BLaER1 (cell line): ENCODE measurements around the gene TOB1.

Experiments
- H3K27ac ChIP-seq: shearing (Covaris generic); formaldehyde crosslinking; 2 replicates; pipeline ENCODE4 v1.8.1; 2022
- H3K27me3 ChIP-seq: shearing (Covaris generic); formaldehyde crosslinking; 2 replicates; pipeline ENCODE4 v1.8.1; 2022
- H3K36me3 ChIP-seq: shearing (Covaris generic); formaldehyde crosslinking; 2 replicates; pipeline ENCODE4 v1.8.1; 2022
- H3K4me1 ChIP-seq: shearing (Covaris generic); formaldehyde crosslinking; 2 replicates; pipeline ENCODE4 v1.8.1; 2022
- H3K4me2 ChIP-seq: shearing (Covaris generic); formaldehyde crosslinking; 2 replicates; pipeline ENCODE4 v1.8.1; 2022
- H3K4me3 ChIP-seq: shearing (Covaris generic); formaldehyde crosslinking; 2 replicates; pipeline ENCODE4 v1.8.1; 2022
- H3K9ac ChIP-seq: shearing (Covaris generic); formaldehyde crosslinking; 2 replicates; pipeline ENCODE4 v1.8.1; 2022
- H3K9me3 ChIP-seq: shearing (Covaris generic); formaldehyde crosslinking; 2 replicates; pipeline ENCODE4 v1.8.1; 2022
- H4K20me1 ChIP-seq: shearing (Covaris generic); formaldehyde crosslinking; 2 replicates; pipeline ENCODE4 v1.8.1; 2022
- Cebpa-rat ChIP-seq: shearing (Covaris generic); IDR thresholded peaks from 2 replicates; pipeline ENCODE4 v1.8.1; 2022

The TOB1 gene

GRCh38 chr17:50816271-50816670 lies 49.9 kb downstream of the TOB1 start:
- no peaks in the 10 kb centered on the region for H4K20me1 ChIP-seq
- peaks cover 7% of the 10 kb centered on the region; the same call in 1 of the 2 replicates for H3K4me1 ChIP-seq
- H3K27ac ChIP-seq: no peak overlapping the region
- H3K27me3 ChIP-seq: no peaks in the 10 kb centered on the region
- H3K9me3 ChIP-seq: no peaks in the 10 kb centered on the region
- no peak overlapping the region for H3K9ac ChIP-seq
- TF ChIP-seq Cebpa-rat: no peak
- no peak overlapping the region for H3K4me3 ChIP-seq
- no peaks in the 10 kb centered on the region for H3K36me3 ChIP-seq
- no peak overlapping the region for H3K4me2 ChIP-seq

DNA sequence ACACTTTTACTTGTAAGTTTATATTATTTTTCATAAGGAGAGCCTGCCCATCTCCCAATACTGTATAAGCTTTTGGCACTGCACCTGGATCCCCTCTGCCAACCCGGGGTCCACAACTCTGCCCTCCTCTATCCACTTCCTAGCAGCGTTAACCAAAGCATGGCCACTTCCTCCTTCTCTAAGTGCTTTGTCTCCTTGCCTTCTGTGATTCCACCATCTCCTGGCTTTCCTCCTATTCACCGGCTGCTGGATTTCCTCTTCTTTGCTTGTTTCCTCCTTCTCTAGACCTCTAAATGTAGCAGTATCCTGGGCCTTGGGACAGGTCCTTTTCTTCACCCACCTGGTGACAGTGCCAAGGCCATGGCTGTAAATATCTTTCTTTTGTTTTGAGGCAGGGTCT lies 50.8 kb downstream of the TOB1 start:
- Histone ChIP-seq H3K27ac (no peak overlapping the region), H3K27me3 (no peaks in the 10 kb centered on the region), H3K36me3 (no peaks in the 10 kb centered on the region), H4K20me1 (no peaks in the 10 kb centered on the region), H3K9ac (no peak overlapping the region), H3K4me3 (no peak overlapping the region), H3K4me2 (no peak overlapping the region), H3K9me3 (no peaks in the 10 kb centered on the region), H3K4me1 (peaks cover 7% of the 10 kb centered on the region; the same call in 1 of the 2 replicates)
- TF ChIP-seq Cebpa-rat: no peak

DNA sequence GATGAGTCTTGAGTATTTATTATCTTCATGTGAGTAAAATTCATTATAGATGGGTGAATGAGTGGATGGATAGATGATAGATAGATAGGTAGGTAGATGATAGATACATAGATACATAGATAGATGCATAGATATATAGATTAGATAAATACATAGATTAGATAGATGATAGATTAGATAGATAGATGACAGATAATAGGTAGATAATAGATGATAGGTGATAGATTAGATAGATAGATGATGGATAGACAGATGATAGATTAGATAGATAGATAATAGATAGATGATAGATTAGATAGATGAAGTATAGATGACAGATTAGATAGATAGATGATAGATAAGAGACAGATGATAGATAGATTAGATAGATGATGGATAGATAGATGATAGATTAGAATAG lies 52.6 kb downstream of the TOB1 start:
- Histone ChIP-seq H3K27ac (no peak overlapping the region), H3K27me3 (no peaks in the 10 kb centered on the region), H3K4me3 (no peak overlapping the region), H3K9ac (no peak overlapping the region), H3K4me1 (peaks cover 7% of the 10 kb centered on the region; the same call in 1 of the 2 replicates), H3K4me2 (no peak overlapping the region), H3K9me3 (no peaks in the 10 kb centered on the region), H3K36me3 (no peaks in the 10 kb centered on the region), H4K20me1 (no peaks in the 10 kb centered on the region)
- no peak for TF ChIP-seq Cebpa-rat
